Kidney epithelial cell (primary cell): Measurements from ENCODE around the gene HS3ST6. TPM values are rescaled to one million over a fixed set of nuclear protein-coding genes. Genes with fewer than 3 reads are reported as not detected.
"Not testable (repeated sequence)": the region's sequence is repeated elsewhere in the genome, so short reads cannot be mapped to it uniquely, and the experiment has no call there.

Experiments used
- DNase-seq: peaks from one replicate; pipeline ENCODE4 v3.0.0-alpha.2; 2010; ENCODE audit warnings: low read depth
- H3K27me3 ChIP-seq: 2 replicates; pipeline ENCODE4 v1.6.0; 2011; ENCODE audit warnings: low read length; ENCODE audit not compliant: control insufficient read depth, insufficient read depth
- H3K36me3 ChIP-seq: 2 replicates; pipeline ENCODE4 v1.5.1; 2011; ENCODE audit warnings: low read length; ENCODE audit not compliant: control insufficient read depth, insufficient read depth
- H3K4me3 ChIP-seq: 2 replicates; pipeline ENCODE4 v1.5.1; 2011; ENCODE audit warnings: low read depth, mild to moderate bottlenecking, control low read depth, low read length
- CTCF ChIP-seq: IDR thresholded peaks from 2 replicates; pipeline ENCODE4 v1.5.1; 2011; ENCODE audit warnings: mild to moderate bottlenecking, moderate library complexity, low read length, control low read depth, inconsistent platforms; ENCODE audit not compliant: insufficient read depth, poor library complexity, severe bottlenecking
- total RNA-seq: library from RNA; depleted of rRNA; stranded (reverse); fragments of >200 nt; gene quantifications from 2 replicates; pipeline ENCODE4 v1.2.3, GENCODE V29; 2015

The HS3ST6 gene
- total RNA-seq, 1 donor from 2014 or later, result 0.92 TPM

- Histone ChIP-seq H3K4me3 (no peak overlapping the region), H3K27me3 (peaks cover 39% of the 10 kb centered on the region), H3K36me3 (no peaks in the 10 kb centered on the region)
- DNase-seq, result no peak
- no peak for TF ChIP-seq CTCF
Measured at GRCh38 chr16:1903845-1904840, 14.1 kb downstream of the HS3ST6 start.

GRCh38 chr16:1903220-1903574 is 15.0 kb downstream of the HS3ST6 start:
- TF ChIP-seq CTCF, result no peak
- Histone ChIP-seq H3K36me3 (no peaks in the 10 kb centered on the region), H3K27me3 (peaks cover 37% of the 10 kb centered on the region), H3K4me3 (no peak overlapping the region)
- no peak for DNase-seq

- no peaks in the 10 kb centered on the region for H3K36me3 ChIP-seq
- no peak for TF ChIP-seq CTCF
- peaks cover 35% of the 10 kb centered on the region for H3K27me3 ChIP-seq
- H3K4me3 ChIP-seq, result no peak overlapping the region
- DNase-seq, result no peak
Measured at GRCh38 chr16:1902547-1903219, 15.5 kb downstream of the HS3ST6 start.

GRCh38 chr16:1900452-1900774 is 17.8 kb downstream of the HS3ST6 start:
- no peak overlapping the region for H3K4me3 ChIP-seq
- H3K27me3 ChIP-seq, result peaks cover 19% of the 10 kb centered on the region
- no peak for TF ChIP-seq CTCF
- DNase-seq, result no peak
- no peaks in the 10 kb centered on the region for H3K36me3 ChIP-seq

GRCh38 chr16:1899641-1900451 is 18.4 kb downstream of the HS3ST6 start:
- no peak for TF ChIP-seq CTCF
- Histone ChIP-seq H3K36me3 (no peaks in the 10 kb centered on the region), H3K4me3 (no peak overlapping the region), H3K27me3 (peaks cover 16% of the 10 kb centered on the region)
- no peak for DNase-seq

GRCh38 chr16:1897692-1898091 is 20.5 kb downstream of the HS3ST6 start:
- DNase-seq, H3K36me3 ChIP-seq, H3K4me3 ChIP-seq: not testable (repeated sequence)
- peaks cover 15% of the 10 kb centered on the region for H3K27me3 ChIP-seq
